GM21515 (cell line): ENCODE data around the gene NTN3.

Source experiments
- ATAC-seq: cut with Tn5 transposase; IDR thresholded peaks from one replicate; pipeline ENCODE4 v1.9.1; 2021; ENCODE audit not compliant: unreplicated experiment

Gene NTN3

DNA sequence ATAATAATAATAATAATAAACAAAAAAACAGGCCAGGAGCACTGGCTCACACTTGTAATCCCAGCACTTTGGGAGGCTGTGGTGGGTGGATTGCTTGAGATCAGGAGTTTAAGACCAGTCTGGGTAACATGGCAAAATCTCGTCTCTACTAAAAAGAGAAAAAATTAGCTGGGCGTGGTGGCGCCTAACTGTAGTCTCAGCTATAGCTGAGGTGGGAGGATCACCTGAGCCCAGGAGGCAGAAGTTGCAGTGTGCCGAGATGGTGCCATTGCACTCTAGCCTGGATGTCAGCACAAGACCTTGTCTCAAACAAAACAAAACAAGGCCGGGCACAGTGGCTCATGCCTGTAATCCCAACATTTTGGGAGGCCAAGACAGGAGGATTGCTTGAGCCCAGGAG, 23.9 kb downstream of the NTN3 start:
- ATAC-seq, result no peak

DNA sequence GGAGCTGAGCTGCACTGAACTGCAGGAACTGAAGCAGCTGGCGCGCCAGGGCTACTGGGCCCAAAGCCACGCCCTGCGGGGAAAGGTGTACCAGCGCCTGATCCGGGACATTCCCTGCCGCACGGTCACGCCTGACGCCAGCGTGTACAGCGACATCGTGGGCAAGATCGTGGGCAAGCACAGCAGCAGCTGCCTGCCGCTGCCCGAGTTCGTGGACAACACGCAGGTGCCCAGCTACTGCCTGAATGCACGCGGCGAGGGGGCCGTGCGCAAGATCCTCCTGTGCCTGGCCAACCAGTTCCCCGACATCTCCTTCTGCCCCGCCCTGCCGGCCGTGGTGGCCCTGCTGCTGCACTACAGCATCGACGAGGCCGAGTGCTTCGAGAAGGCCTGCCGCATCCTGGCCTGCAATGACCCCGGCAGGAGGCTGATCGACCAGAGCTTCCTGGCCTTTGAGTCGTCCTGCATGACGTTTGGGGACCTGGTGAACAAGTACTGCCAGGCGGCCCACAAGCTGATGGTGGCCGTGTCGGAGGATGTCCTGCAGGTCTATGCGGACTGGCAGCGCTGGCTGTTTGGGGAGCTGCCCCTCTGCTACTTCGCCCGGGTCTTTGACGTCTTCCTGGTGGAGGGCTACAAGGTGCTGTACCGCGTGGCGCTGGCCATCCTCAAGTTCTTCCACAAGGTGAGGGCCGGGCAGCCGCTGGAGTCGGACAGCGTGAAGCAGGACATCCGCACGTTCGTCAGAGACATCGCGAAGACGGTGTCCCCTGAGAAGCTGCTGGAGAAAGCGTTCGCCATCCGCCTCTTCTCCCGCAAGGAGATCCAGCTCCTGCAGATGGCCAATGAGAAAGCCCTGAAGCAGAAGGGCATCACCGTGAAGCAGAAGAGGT, 25.4 kb downstream of the NTN3 start:
- no peak for ATAC-seq

DNA sequence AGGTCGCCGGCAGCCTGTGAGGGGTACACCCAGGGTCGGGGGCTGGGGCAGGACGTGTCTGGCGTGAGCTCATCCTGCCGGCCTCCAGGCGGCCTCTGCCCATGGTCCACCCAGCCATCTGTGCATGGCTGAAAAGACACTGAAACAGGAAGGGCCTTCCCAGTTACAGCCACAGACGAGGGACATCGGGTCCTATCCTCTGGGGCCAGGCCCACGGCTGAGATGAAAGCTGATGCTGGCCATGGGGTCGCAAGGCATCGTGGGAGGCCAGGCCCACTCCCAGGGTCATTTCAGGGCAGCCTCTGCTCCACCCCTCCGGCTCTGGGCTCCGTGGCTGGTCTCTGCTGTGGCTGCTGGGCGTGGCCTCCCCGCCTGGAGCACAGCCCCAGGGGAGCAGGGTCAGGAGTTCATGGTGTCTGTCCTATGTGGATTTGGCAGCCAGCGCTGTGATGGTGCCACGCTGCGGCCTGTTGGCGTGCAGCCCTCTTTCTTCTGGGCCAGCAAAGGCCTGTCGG, 26.1 kb downstream of the NTN3 start:
- no peak for ATAC-seq

GRCh38 chr16:2497695-2498484, 26.8 kb downstream of the NTN3 start:
- no peak for ATAC-seq

DNA sequence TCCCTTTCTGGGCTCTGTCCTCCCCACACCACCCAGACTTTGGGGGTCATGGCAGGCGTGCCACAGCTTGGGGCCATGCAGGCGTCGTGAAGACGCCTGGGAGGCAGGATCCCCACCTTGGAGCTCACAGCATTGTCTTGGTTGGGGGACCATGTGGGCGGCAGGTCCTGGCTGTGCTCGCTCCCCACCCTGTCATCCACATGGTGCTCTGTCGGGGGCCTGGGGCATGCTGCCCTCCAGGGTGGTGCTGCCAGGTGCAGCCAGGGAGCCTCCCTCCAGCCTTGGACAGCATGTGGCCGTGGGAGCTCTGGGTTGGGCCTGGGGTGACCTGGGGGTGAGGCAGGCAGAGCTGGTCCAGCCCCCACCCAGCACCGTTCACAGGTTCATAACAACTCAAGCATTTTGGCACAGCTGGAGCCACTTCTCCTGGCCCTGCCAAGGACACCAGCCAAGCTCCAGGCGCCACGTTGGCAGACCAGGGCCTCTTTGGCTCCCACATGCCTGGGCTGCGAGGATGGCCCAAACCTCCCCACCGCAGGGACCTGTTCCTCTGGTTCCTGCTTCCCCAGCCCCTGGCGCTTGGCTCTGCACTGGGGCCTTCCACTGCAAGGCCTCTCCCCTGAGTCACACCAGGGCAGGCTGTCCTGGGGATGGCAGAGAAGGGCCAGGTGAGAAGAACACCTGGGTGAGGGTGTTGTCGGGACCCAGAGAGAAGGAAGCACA, 27.6 kb downstream of the NTN3 start:
- no peak for ATAC-seq

- ATAC-seq, result no peak
Observed at GRCh38 chr16:2499454-2499853, 28.4 kb downstream of the NTN3 start.

- no peak for ATAC-seq
Observed at GRCh38 chr16:2499890-2500429, 28.9 kb downstream of the NTN3 start.

- no peak for ATAC-seq
Observed at GRCh38 chr16:2500430-2500917, 29.4 kb downstream of the NTN3 start.

DNA sequence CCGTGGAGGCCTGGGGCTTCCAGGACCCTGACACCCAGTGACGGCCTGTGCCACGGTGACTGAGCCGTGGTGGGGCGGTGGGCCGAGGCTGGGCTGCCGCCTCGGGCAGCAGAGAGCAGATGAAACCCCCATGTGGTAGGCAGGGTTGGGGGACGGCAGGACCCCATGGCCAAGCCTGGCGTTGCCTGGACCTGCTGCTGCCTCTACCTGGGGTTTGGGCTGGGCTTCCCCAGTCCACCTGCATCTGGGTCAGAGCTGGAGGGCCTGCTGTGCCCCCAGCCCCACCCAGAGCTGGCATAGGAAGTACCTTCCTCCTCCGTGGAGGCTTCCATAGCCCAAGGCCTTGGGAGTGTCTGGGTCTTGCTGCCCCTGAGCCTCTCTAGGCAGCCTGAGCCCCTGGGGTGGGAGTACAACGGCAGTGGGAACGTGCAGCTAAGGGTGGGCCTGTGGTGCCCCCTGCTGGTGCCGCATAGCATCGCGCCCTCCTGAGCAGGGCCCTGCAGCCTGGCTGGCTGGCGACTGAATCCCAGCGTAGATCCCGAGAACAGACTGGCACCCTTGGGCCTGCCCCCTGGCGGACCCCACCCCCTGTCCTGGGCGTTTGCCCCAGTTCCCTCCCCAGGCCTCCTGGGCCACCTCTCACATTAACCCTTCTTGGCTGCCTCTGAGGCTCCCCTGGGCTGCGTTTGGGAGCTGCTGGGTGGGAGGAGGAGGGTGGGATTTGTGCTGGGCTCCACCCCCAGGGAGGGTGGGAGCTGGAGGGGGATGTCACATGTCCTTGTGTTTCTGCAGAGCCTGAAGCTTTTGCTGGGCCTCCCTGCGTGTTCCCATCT, 30.0 kb downstream of the NTN3 start:
- no peak for ATAC-seq

- no peak for ATAC-seq
Observed at GRCh38 chr16:2501946-2502895, 31.1 kb downstream of the NTN3 start.

GRCh38 chr16:2505695-2506094, 34.6 kb downstream of the NTN3 start:
- ATAC-seq, result no peak

- ATAC-seq, result peak; percentile 39
Observed at GRCh38 chr16:2507052-2507659, 36.1 kb downstream of the NTN3 start.

DNA sequence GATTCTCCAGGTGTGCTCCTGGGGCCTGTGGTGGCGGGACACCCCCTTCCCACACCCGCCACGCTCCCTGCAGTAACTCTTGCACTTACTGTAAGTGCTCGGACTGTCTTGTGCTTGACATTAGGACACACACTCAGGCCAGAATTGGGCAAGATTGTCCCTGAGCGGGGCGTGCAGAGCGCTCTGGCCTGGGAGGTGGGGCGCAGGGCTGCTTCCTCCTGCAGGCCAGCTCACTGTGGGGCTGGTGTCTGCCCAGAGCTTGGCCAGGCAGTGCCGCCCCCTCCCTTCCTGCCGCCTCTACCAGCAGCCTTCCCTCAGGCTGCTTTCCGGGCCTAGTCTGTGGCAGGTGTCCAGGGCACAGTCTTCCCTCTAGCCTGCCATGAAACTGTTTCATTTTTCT, 36.6 kb downstream of the NTN3 start:
- peak; percentile 17 for ATAC-seq

DNA sequence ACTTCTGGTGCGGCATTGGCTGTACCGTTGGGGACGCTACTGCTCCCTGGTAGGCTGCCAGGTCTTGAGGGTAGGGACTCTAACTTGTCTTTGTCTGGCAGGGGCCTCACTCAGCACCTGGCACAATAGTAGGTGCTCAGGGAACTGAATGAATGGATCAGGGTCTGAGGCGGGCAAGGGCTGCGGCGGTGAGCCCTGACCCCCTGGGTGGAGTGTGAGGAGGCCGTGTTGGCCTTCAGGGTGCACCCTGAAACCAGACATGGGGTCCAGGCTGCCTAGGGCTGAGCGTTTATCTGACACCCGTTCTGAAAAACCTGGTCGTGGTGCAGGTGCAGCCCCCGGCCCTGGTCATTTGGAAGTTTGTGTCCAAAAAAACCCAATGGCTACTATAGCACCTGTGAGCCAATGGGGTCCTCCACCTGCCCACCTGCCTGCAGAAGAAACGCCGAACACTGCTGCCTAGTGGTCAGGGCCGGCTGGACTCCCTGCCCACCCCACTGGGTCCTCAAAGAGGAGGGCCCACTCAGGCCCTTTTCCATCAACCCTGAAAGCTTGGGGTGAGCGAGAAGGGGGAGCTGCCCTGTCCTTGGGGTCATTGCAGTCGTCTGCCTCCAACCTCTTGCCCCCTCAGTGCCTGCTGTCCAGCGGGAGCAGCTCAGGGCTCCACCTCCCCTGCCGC, 37.8 kb downstream of the NTN3 start:
- no peak for ATAC-seq

DNA sequence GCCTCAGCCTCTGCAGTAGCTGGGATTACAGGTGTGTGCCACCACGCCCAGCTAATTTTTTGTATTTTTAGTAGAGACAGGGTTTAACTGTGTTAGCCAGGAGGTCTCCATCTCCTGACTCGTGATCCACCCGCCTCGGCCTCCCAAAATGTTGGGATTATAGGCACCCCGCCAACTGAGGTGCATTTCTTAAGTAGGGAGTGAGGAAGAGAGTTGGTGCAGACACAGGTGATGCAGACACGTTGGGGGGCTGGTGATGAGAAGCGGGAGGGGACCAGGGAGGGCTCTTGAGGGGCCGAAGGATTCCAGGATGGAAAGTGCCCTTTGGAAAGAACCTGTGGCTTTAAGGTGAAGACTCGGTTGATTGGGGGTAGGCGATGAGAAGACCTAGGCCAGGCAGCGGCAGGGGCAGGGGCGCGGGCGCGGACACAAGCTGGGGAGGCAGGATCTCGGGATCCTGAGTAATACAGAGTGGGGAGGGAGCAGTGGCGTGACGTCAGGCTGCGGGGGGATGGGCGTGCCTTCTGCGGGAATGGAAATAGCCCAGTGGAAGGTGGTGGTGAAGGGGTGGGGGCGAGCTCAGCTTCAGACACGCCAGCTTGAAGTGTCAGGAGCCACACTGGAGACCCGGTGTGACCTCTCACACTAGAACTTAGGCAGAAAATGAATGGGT, 40.2 kb downstream of the NTN3 start:
- no peak for ATAC-seq

DNA sequence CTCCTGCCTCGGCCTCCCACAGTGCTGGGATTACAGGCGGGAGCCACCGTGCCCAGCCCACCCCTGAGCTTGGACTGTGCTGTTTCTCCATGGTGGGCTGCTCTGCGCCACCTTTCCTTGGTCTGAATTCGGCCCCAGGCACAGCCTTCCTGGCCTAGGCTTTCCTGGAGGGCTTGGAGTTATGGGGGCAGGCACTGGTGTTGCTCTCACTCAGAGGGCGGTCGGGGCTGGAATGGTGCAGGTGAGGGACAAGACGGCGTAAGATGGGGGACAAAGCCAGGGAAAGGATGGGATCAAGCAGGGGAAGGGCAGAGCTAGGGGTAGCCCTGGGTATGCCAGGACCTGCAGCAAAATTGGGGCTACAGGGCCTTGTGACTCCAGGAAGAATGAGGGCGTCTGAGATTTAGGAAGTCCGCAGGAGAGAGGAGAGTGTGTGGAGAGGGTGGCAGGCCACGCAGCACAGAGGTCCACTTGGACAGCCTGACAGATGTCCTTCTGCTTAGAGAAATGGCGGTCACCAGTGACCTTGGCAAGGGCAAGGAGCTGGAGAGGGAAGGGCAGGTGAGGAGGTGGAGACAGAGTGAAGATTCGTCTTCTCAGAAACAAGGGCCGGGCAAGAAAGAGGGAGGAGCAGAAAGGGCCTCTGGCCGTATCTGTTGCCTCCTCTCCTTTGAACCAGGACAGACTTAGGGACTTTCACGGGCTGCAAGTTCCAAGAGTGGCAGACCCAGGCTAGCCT, 41.1 kb downstream of the NTN3 start:
- no peak for ATAC-seq
